Common myeloid progenitor, CD34-positive (primary cell): ENCODE results near the gene EHD3.

Experiments
- CTCF ChIA-PET: fragments of 350-600 bp; sonication (Branson Sonifier 250); formaldehyde crosslinking; loops from one replicate; lab custom pipeline; 2021; ENCODE audit warnings: antibody characterized with exemption; lab: Charles Lee
- POLR2A ChIA-PET: fragments of 350-600 bp; sonication (Branson Sonifier 250); formaldehyde crosslinking; loops from one replicate; lab custom pipeline; 2021; ENCODE audit warnings: antibody characterized with exemption; lab: Charles Lee
- DNase-seq, 3 donors: peaks; one replicate each; pipeline versions ENCODE4 v3.0.0 to v3.0.0-alpha.2; 2013
- H3K27ac ChIP-seq, 2 experiments: 1 replicate in 1 of 2; 2 replicates in 1 of 2; pipeline ENCODE4 v1.7.0; 2013; ENCODE audit warnings: inconsistent platforms in 2 of 2, low read length in 2 of 2, mild to moderate bottlenecking in 2 of 2, low read depth in 1 of 2, moderate library complexity in 1 of 2; ENCODE audit not compliant: severe bottlenecking in 2 of 2, insufficient read depth in 1 of 2, poor library complexity in 1 of 2
- H3K27me3 ChIP-seq, 5 experiments: replicated peaks in 2 of 5; 1 replicate in 3 of 5; 2 replicates in 2 of 5; pipeline versions ENCODE4 v1.6.1 to v1.7.0; 2013; ENCODE audit warnings: low read length in 4 of 5, mild to moderate bottlenecking in 2 of 5, moderate library complexity in 2 of 5, inconsistent platforms in 1 of 5; ENCODE audit not compliant: insufficient read depth in 5 of 5, control insufficient read depth in 4 of 5
- H3K36me3 ChIP-seq, 4 experiments: 1 replicate in 2 of 4; 2 replicates in 2 of 4; pipeline versions ENCODE4 v1.6.1 to v1.7.0; 2013; ENCODE audit warnings: low read length in 3 of 4, control low read depth in 1 of 4, mild to moderate bottlenecking in 1 of 4; ENCODE audit not compliant: control insufficient read depth in 4 of 4, insufficient read depth in 4 of 4
- H3K4me1 ChIP-seq, 4 experiments: 1 replicate in 3 of 4; 2 replicates in 1 of 4; pipeline versions ENCODE4 v1.6.1 to v1.7.1; 2013; ENCODE audit warnings: low read length in 3 of 4, mild to moderate bottlenecking in 3 of 4, control low read depth in 1 of 4, inconsistent platforms in 1 of 4, moderate library complexity in 1 of 4; ENCODE audit not compliant: control insufficient read depth in 4 of 4, insufficient read depth in 4 of 4; ENCODE audit errors: control extremely low read depth in 1 of 4
- H3K4me3 ChIP-seq, 7 experiments: 1 replicate in 4 of 7; 2 replicates in 3 of 7; pipeline versions ENCODE4 v1.5.1 to v1.7.0; 2013; ENCODE audit warnings: mild to moderate bottlenecking in 7 of 7, low read length in 6 of 7, moderate library complexity in 6 of 7, inconsistent platforms in 2 of 7, low read depth in 2 of 7, control low read depth in 1 of 7; ENCODE audit not compliant: insufficient read depth in 4 of 7, control insufficient read depth in 1 of 7; ENCODE audit errors: extremely low read depth in 1 of 7
- H3K9me3 ChIP-seq, 5 experiments: 1 replicate in 4 of 5; 2 replicates in 1 of 5; pipeline versions ENCODE4 v1.6.1 to v1.7.1; 2013; ENCODE audit warnings: low read length in 4 of 5, mild to moderate bottlenecking in 2 of 5, inconsistent platforms in 1 of 5, low read depth in 1 of 5, moderate library complexity in 1 of 5; ENCODE audit not compliant: control insufficient read depth in 4 of 5, insufficient read depth in 2 of 5; ENCODE audit errors: control extremely low read depth in 1 of 5
- WGBS: methylation state at CpG from one replicate; pipeline ENCODE4 v1.1.5; 2013; ENCODE audit not compliant: insufficient coverage; 5-methylcytosine and 5-hydroxymethylcytosine counted together

The EHD3 gene

GRCh38 chr2:31296641-31297287 lies 62.8 kb downstream of the EHD3 start:
- no peaks in the 10 kb centered on the region for H3K9me3 ChIP-seq
- CTCF ChIA-PET, result no interaction called here
- no peak overlapping the region for H3K27ac ChIP-seq
- POLR2A ChIA-PET, result no interaction called here
- H3K4me3 ChIP-seq, result no peak overlapping the region
- DNase-seq, result no peak
- H3K4me1 ChIP-seq, result peaks cover 0 to 2% (median 0%) of the 10 kb centered on the region in 4 experiments
- no peaks in the 10 kb centered on the region for H3K27me3 ChIP-seq
- H3K36me3 ChIP-seq, result no peaks in the 10 kb centered on the region
- 88% methylated on average over 3 of the region's 8 CpGs for WGBS

GRCh38 chr2:31297751-31298150 lies 63.8 kb downstream of the EHD3 start:
- CTCF ChIA-PET, result interaction anchor here (1.1 kb wide), 1 partner anchor 12 kb away, joined by 3 read pairs; no protein-coding TSS in a partner anchor
- POLR2A ChIA-PET, result no interaction called here

GRCh38 chr2:31299547-31299946 lies 65.6 kb downstream of the EHD3 start:
- H3K27me3 ChIP-seq, result no peaks in the 10 kb centered on the region
- ChIA-PET POLR2A (no interaction called here), CTCF (interaction anchor here (1.0 to 1.2 kb wide), 2 partner anchors 10 to 33 kb away, joined by 3 to 4 read pairs; no protein-coding TSS in a partner anchor)
- WGBS, result no CpG with 5 or more reads among the region's 4 CpGs
- no peaks in the 10 kb centered on the region for H3K9me3 ChIP-seq
- no peak overlapping the region for H3K4me3 ChIP-seq
- no peaks in the 10 kb centered on the region for H3K36me3 ChIP-seq
- H3K27ac ChIP-seq, result no peak overlapping the region
- peaks cover 0 to 2% (median 0%) of the 10 kb centered on the region in 4 experiments for H3K4me1 ChIP-seq
- no peak for DNase-seq

More at GRCh38 chr2:31297751-31298150, 63.8 kb downstream of the EHD3 start:
- WGBS, result 11% methylated on average over 1 of the region's 1 CpG
- Histone ChIP-seq H3K4me3 (no peak overlapping the region), H3K9me3 (no peaks in the 10 kb centered on the region), H3K27ac (no peak overlapping the region), H3K27me3 (no peaks in the 10 kb centered on the region), H3K36me3 (no peaks in the 10 kb centered on the region), H3K4me1 (peaks cover 0 to 2% (median 0%) of the 10 kb centered on the region in 4 experiments)
- peak in 2 of 3 donors; percentile 70 to 79 for DNase-seq

GRCh38 chr2:31300309-31300708 lies 66.4 kb downstream of the EHD3 start:
- no peaks in the 10 kb centered on the region for H3K9me3 ChIP-seq
- no peaks in the 10 kb centered on the region for H3K36me3 ChIP-seq
- no peak for DNase-seq
- H3K27me3 ChIP-seq, result no peaks in the 10 kb centered on the region
- H3K4me1 ChIP-seq, result peaks cover 0 to 3% (median under 1%) of the 10 kb centered on the region in 4 experiments
- H3K27ac ChIP-seq, result no peak overlapping the region
- CTCF ChIA-PET, result interaction anchor here (1.0 to 1.2 kb wide), 2 partner anchors 11 to 33 kb away, joined by 3 to 4 read pairs; no protein-coding TSS in a partner anchor
- no peak overlapping the region for H3K4me3 ChIP-seq
- POLR2A ChIA-PET, result no interaction called here

GRCh38 chr2:31302940-31303563 lies 69.1 kb downstream of the EHD3 start:
- 98% methylated on average over 9 of the region's 9 CpGs for WGBS

GRCh38 chr2:31304816-31305215 lies 70.9 kb downstream of the EHD3 start:
- no peak overlapping the region for H3K4me3 ChIP-seq
- peaks cover 0 to 3% (median 0%) of the 10 kb centered on the region in 4 experiments for H3K4me1 ChIP-seq
- peak in 2 of 3 donors; percentile 30 to 37 for DNase-seq
- H3K36me3 ChIP-seq, result no peaks in the 10 kb centered on the region
- 81% methylated on average over 2 of the region's 2 CpGs for WGBS
- H3K27ac ChIP-seq, result no peak overlapping the region
- no peaks in the 10 kb centered on the region for H3K27me3 ChIP-seq
- ChIA-PET POLR2A (no interaction called here), CTCF (no interaction called here)
- H3K9me3 ChIP-seq, result no peaks in the 10 kb centered on the region

More at GRCh38 chr2:31302940-31303563, 69.1 kb downstream of the EHD3 start:
- Histone ChIP-seq H3K27ac (no peak overlapping the region), H3K4me3 (no peak overlapping the region), H3K9me3 (no peaks in the 10 kb centered on the region), H3K4me1 (peaks cover 0 to 3% (median 0%) of the 10 kb centered on the region in 4 experiments), H3K36me3 (no peaks in the 10 kb centered on the region), H3K27me3 (no peaks in the 10 kb centered on the region)
- ChIA-PET CTCF (interaction anchor here (1.2 kb wide), 1 partner anchor 30 kb away, joined by 3 read pairs; no protein-coding TSS in a partner anchor), POLR2A (no interaction called here)
- DNase-seq, result no peak

GRCh38 chr2:31312898-31313297 lies 78.9 kb downstream of the EHD3 start:
- H3K9me3 ChIP-seq, result no peaks in the 10 kb centered on the region
- no peak overlapping the region for H3K4me3 ChIP-seq
- 100% methylated on average over 1 of the region's 3 CpGs for WGBS
- no peaks in the 10 kb centered on the region for H3K36me3 ChIP-seq
- DNase-seq, result no peak
- no peak overlapping the region for H3K27ac ChIP-seq
- peaks cover 6 to 26% (median 15%) of the 10 kb centered on the region in 4 experiments for H3K4me1 ChIP-seq
- no peaks in the 10 kb centered on the region for H3K27me3 ChIP-seq
- POLR2A ChIA-PET, result no interaction called here
- CTCF ChIA-PET, result interaction anchor here (2.3 kb wide), 1 partner anchor 21 kb away, joined by 6 read pairs; no protein-coding TSS in a partner anchor
